Transverse colon (tissue), 4 donors: ENCODE data around the gene CDK17. TPM values are rescaled to one million over a fixed set of nuclear protein-coding genes. Genes with fewer than 3 reads are reported as not detected.

Experiments
- DNase-seq: peaks from one replicate; pipeline ENCODE4 v3.0.0-alpha.2; 2019
- H3K27ac ChIP-seq, 4 donors: fragments of 200-600 bp; sonication (generic); 2 replicates each; pipeline ENCODE4 v1.5.1; 2016 to 2018; ENCODE audit warnings: inconsistent platforms in 4 of 4
- H3K27me3 ChIP-seq: fragments of 200-600 bp; sonication (generic); 2 replicates; pipeline ENCODE4 v1.5.1; 2017; ENCODE audit warnings: inconsistent platforms
- H3K36me3 ChIP-seq, 4 donors: fragments of 200-600 bp; sonication (generic); 2 replicates each; pipeline ENCODE4 v1.5.1; 2017 to 2019; ENCODE audit warnings: inconsistent platforms in 4 of 4
- H3K4me1 ChIP-seq, 4 donors: fragments of 200-600 bp; sonication (generic); 2 replicates each; pipeline ENCODE4 v1.5.1; 2017 to 2020; ENCODE audit warnings: inconsistent platforms in 4 of 4
- H3K4me3 ChIP-seq, 4 donors: fragments of 200-600 bp; sonication (generic); 1 replicate in 1 of 4; 2 replicates in 3 of 4; pipeline versions ENCODE4 v1.5.1 to v1.6.1; 2017 to 2019; ENCODE audit warnings: inconsistent platforms in 4 of 4
- H3K9me3 ChIP-seq, 2 donors: fragments of 200-600 bp; sonication (generic); 2 replicates each; pipeline ENCODE4 v1.5.1; 2017 to 2019; ENCODE audit warnings: inconsistent platforms in 2 of 2
- CTCF ChIP-seq, 5 experiments: fragments of 200-600 bp in 3 of 5; fragments of 450-650 bp in 2 of 5; sonication (generic) in 3 of 5; IDR thresholded peaks; 1 replicate in 2 of 5; 2 replicates in 3 of 5; pipeline ENCODE4 v1.5.1; 2016 to 2017; ENCODE audit warnings: antibody characterized with exemption in 5 of 5, inconsistent platforms in 3 of 5, mild to moderate bottlenecking in 2 of 5, moderate library complexity in 1 of 5
- EP300 ChIP-seq: sonication (generic); formaldehyde crosslinking; IDR thresholded peaks from one replicate; pipeline ENCODE4 v1.6.1; 2017; ENCODE audit warnings: antibody characterized with exemption, low read depth
- POLR2A ChIP-seq: fragments of 450-650 bp; IDR thresholded peaks from one replicate; pipeline ENCODE4 v1.6.1; 2016; ENCODE audit warnings: antibody characterized with exemption, mild to moderate bottlenecking, moderate library complexity
- POLR2AphosphoS5 ChIP-seq, 3 donors: sonication (generic); formaldehyde crosslinking; IDR thresholded peaks; one replicate each; pipeline ENCODE4 v1.6.1; 2016; ENCODE audit warnings: antibody characterized with exemption in 3 of 3
- WGBS, 2 donors: methylation state at CpG; one replicate each; pipeline ENCODE4 v1.1.5; 2018; ENCODE audit warnings: low coverage in 1 of 2; 5-methylcytosine and 5-hydroxymethylcytosine counted together
- in situ Hi-C, 4 donors: fragments of 200-750 bp; cut with MboI; loops; one replicate each; pipeline versions ENCODE4 v1.15.0 to v1.15.1; 2017; ENCODE audit warnings: low sequenced_read_pairs in 3 of 4, low pct_ligation_motif_present in 1 of 4, low pct_unique_long_range_greater_than_20kb in 1 of 4
- intact Hi-C: fragments of 100-400 bp; cut with DNase I; formaldehyde crosslinking; loops from one replicate; pipeline ENCODE4 v1.15.1; 2023; ENCODE audit warnings: low total_unique reads
- total RNA-seq, 4 donors: library from RNA; depleted of rRNA; stranded (reverse); fragments of >200 nt; gene quantifications; one replicate each; pipeline ENCODE4 v1.1.0, GENCODE V29; 2016

Gene CDK17
- total RNA-seq, 4 donors from 2014 or later, result 32.5 to 81.4 (median 51.8) TPM

- intact Hi-C loops (loop anchor here (2.0 kb wide), 1 partner anchor 23 kb away; no protein-coding TSS in a partner anchor), in situ Hi-C loops (no loop called here)
- no peaks in the 10 kb centered on the region for H3K36me3 ChIP-seq
- H3K9me3 ChIP-seq, result no peaks in the 10 kb centered on the region
- peak overlapping the region; percentile 2 to 48 (median 24) for H3K27ac ChIP-seq
- H3K4me1 ChIP-seq, result peaks cover 8 to 56% (median 19%) of the 10 kb centered on the region in 4 donors
- no peak for DNase-seq
- TF ChIP-seq POLR2A (no peak), POLR2AphosphoS5 (IDR thresholded peaks at IDR 0.05) (no peak), EP300 (no peak), CTCF (IDR thresholded peaks at IDR 0.05) (no peak)
- H3K4me3 ChIP-seq, result no peak overlapping the region
- WGBS, 2 donors, result 67 to 75% methylated on average over 2 of the region's 2 CpGs
- H3K27me3 ChIP-seq, result no peaks in the 10 kb centered on the region
Measured at GRCh38 chr12:96365604-96366380, 34.4 kb downstream of the CDK17 start.

- DNase-seq, result no peak
- intact Hi-C loops, result no loop called here
- in situ Hi-C loops, result no loop called here
- no peak for TF ChIP-seq EP300
- TF ChIP-seq POLR2A, result no peak
- TF ChIP-seq POLR2AphosphoS5 (IDR thresholded peaks at IDR 0.05), result no peak
- no peak for TF ChIP-seq CTCF (IDR thresholded peaks at IDR 0.05)
- Histone ChIP-seq H3K27me3 (no peaks in the 10 kb centered on the region), H3K9me3 (no peaks in the 10 kb centered on the region), H3K27ac (no peak overlapping the region), H3K36me3 (no peaks in the 10 kb centered on the region), H3K4me1 (peaks cover 8 to 59% (median 17%) of the 10 kb centered on the region in 4 donors), H3K4me3 (no peak overlapping the region)
- WGBS, 2 donors, result 87 to 89% methylated on average over 3 of the region's 3 CpGs
Measured at GRCh38 chr12:96364092-96364700, 36.0 kb downstream of the CDK17 start.

GRCh38 chr12:96361074-96361473 is 39.2 kb downstream of the CDK17 start:
- 86 to 94% methylated on average over 4 of the region's 4 CpGs for WGBS, 2 donors
- Histone ChIP-seq H3K9me3 (no peaks in the 10 kb centered on the region), H3K27me3 (no peaks in the 10 kb centered on the region), H3K36me3 (no peaks in the 10 kb centered on the region), H3K4me3 (no peak overlapping the region), H3K4me1 (peaks cover 0 to 56% (median 10%) of the 10 kb centered on the region in 4 donors), H3K27ac (no peak overlapping the region)
- intact Hi-C loops (no loop called here), in situ Hi-C loops (no loop called here)
- DNase-seq, result no peak
- TF ChIP-seq POLR2AphosphoS5 (IDR thresholded peaks at IDR 0.05), result no peak
- TF ChIP-seq EP300, result no peak
- TF ChIP-seq POLR2A, result no peak
- no peak for TF ChIP-seq CTCF (IDR thresholded peaks at IDR 0.05)

GRCh38 chr12:96360550-96360949 is 39.7 kb downstream of the CDK17 start:
- in situ Hi-C loops, result no loop called here
- intact Hi-C loops, result no loop called here
- Histone ChIP-seq H3K27me3 (no peaks in the 10 kb centered on the region), H3K36me3 (no peaks in the 10 kb centered on the region), H3K27ac (no peak overlapping the region), H3K4me1 (peaks cover 0 to 58% (median 9%) of the 10 kb centered on the region in 4 donors), H3K9me3 (no peaks in the 10 kb centered on the region), H3K4me3 (no peak overlapping the region)
- TF ChIP-seq CTCF (IDR thresholded peaks at IDR 0.05) (no peak), POLR2AphosphoS5 (IDR thresholded peaks at IDR 0.05) (no peak), POLR2A (no peak), EP300 (no peak)
- WGBS, 2 donors, result 67 to 76% methylated on average over 1 of the region's 1 CpG
- DNase-seq, result no peak
